Thyroid gland (tissue), 4 donors: ENCODE data around the gene TMEM51. TPM values are rescaled to one million over a fixed set of nuclear protein-coding genes. Genes with fewer than 3 reads are reported as not detected.

Experiments used
- DNase-seq, 2 donors: peaks; one replicate each; pipeline ENCODE4 v3.0.0-alpha.2; 2019
- H3K27ac ChIP-seq, 3 donors: fragments of 200-600 bp; sonication (generic); 1 replicate in 2 of 3; 2 replicates in 1 of 3; pipeline ENCODE4 v1.5.1; 2016 to 2019; ENCODE audit warnings: mild to moderate bottlenecking in 1 of 3, moderate library complexity in 1 of 3
- H3K27me3 ChIP-seq: fragments of 200-600 bp; sonication (generic); one replicate; pipeline ENCODE4 v1.5.1; 2019
- H3K36me3 ChIP-seq, 2 donors: fragments of 200-600 bp; sonication (generic); one replicate each; pipeline ENCODE4 v1.5.1; 2016 to 2019
- H3K4me1 ChIP-seq, 2 donors: fragments of 200-600 bp; sonication (generic); one replicate each; pipeline ENCODE4 v1.5.1; 2017 to 2019
- H3K4me3 ChIP-seq, 3 donors: fragments of 200-600 bp; sonication (generic); replicated peaks in 1 of 3; 1 replicate in 2 of 3; 2 replicates in 1 of 3; pipeline ENCODE4 v1.5.1; 2016; ENCODE audit warnings: mild to moderate bottlenecking in 1 of 3
- H3K9me3 ChIP-seq: fragments of 200-600 bp; sonication (generic); one replicate; pipeline ENCODE4 v1.5.1; 2017
- POLR2A ChIP-seq, 2 donors: fragments of 450-650 bp; IDR thresholded peaks; one replicate each; pipeline ENCODE4 v1.6.1; 2017; ENCODE audit warnings: antibody characterized with exemption in 2 of 2, mild to moderate bottlenecking in 2 of 2, moderate library complexity in 1 of 2
- WGBS, 2 donors: methylation state at CpG; one replicate each; pipeline ENCODE4 v1.1.5; 2017; 5-methylcytosine and 5-hydroxymethylcytosine counted together
- intact Hi-C: fragments of 100-400 bp; cut with DNase I; formaldehyde crosslinking; loops from one replicate; pipeline ENCODE4 v1.15.1; 2023
- total RNA-seq, 4 donors: library from RNA; depleted of rRNA; stranded (reverse); fragments of >200 nt; gene quantifications; one replicate each; pipeline ENCODE4 v1.2.3, GENCODE V29; 2016
- TF ChIP-seq, protein P1 (sequence below), 6 experiments: fragments of 200-600 bp in 3 of 6; fragments of 450-650 bp in 3 of 6; sonication (generic) in 3 of 6; IDR thresholded peaks; one replicate each; pipeline ENCODE4 v1.5.1; 2016 to 2019; ENCODE audit warnings: antibody characterized with exemption in 6 of 6, mild to moderate bottlenecking in 2 of 6, inconsistent platforms in 1 of 6, moderate library complexity in 1 of 6

TMEM51 gene
- total RNA-seq, 4 donors from 2014 or later, result 3.7 to 12.0 (median 6.4) TPM

DNA sequence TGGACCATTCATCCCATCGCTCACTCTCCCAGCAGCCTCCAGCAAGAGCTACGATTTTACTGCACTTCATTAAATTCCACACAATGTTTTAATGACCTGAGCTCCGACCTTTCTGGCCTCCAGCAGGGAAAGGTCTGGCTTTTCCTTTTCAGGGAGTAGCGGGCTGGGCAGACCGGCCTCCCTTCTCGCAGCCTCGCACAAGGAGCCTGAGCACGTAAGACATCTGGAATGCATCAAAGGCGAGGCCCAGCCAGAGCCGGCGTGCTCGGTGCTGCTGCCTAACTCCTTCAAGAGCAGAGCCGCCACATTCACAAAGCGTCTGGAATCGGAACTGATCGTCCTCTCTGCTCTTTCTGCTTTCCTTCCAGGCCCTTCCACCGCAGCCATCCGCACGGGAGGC lies 61.0 kb downstream of the TMEM51 start:
- intact Hi-C loops, result no loop called here
- no peak overlapping the region for H3K27ac ChIP-seq
- TF ChIP-seq POLR2A (IDR thresholded peaks at IDR 0.05), result no peak
- TF ChIP-seq, protein P1, sequence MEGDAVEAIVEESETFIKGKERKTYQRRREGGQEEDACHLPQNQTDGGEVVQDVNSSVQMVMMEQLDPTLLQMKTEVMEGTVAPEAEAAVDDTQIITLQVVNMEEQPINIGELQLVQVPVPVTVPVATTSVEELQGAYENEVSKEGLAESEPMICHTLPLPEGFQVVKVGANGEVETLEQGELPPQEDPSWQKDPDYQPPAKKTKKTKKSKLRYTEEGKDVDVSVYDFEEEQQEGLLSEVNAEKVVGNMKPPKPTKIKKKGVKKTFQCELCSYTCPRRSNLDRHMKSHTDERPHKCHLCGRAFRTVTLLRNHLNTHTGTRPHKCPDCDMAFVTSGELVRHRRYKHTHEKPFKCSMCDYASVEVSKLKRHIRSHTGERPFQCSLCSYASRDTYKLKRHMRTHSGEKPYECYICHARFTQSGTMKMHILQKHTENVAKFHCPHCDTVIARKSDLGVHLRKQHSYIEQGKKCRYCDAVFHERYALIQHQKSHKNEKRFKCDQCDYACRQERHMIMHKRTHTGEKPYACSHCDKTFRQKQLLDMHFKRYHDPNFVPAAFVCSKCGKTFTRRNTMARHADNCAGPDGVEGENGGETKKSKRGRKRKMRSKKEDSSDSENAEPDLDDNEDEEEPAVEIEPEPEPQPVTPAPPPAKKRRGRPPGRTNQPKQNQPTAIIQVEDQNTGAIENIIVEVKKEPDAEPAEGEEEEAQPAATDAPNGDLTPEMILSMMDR (IDR thresholded peaks at IDR 0.05), result no peak
- WGBS, 2 donors, result 83 to 91% methylated on average over 19 of the region's 19 CpGs
- DNase-seq, result no peak
- no peak overlapping the region for H3K4me3 ChIP-seq
- H3K4me1 ChIP-seq, result peaks cover 8% of the 10 kb centered on the region in 2 donors
- H3K9me3 ChIP-seq, result no peaks in the 10 kb centered on the region
- H3K27me3 ChIP-seq, result no peaks in the 10 kb centered on the region
- no peaks in the 10 kb centered on the region for H3K36me3 ChIP-seq

DNA sequence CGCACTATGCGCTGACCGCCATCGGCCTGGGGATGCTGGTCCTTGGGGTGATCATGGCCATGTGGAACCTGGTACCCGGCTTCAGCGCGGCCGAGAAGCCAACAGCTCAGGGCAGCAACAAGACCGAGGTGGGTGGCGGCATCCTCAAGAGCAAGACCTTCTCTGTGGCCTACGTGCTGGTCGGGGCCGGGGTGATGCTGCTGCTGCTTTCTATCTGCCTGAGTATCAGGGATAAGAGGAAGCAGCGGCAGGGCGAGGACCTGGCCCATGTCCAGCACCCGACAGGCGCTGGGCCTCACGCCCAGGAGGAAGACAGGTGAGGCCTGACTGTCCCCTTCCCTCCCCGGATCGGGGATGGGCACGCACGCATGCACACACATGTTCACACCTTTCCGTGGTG lies 61.6 kb downstream of the TMEM51 start:
- no peak for TF ChIP-seq POLR2A (IDR thresholded peaks at IDR 0.05)
- Histone ChIP-seq H3K27ac (no peak overlapping the region), H3K9me3 (no peaks in the 10 kb centered on the region), H3K4me3 (no peak overlapping the region), H3K27me3 (no peaks in the 10 kb centered on the region), H3K36me3 (no peaks in the 10 kb centered on the region), H3K4me1 (peaks cover 8% of the 10 kb centered on the region in 2 donors)
- DNase-seq, result no peak
- intact Hi-C loops, result no loop called here
- 92 to 96% methylated on average over 21 to 23 of the region's 23 CpGs for WGBS, 2 donors

DNA sequence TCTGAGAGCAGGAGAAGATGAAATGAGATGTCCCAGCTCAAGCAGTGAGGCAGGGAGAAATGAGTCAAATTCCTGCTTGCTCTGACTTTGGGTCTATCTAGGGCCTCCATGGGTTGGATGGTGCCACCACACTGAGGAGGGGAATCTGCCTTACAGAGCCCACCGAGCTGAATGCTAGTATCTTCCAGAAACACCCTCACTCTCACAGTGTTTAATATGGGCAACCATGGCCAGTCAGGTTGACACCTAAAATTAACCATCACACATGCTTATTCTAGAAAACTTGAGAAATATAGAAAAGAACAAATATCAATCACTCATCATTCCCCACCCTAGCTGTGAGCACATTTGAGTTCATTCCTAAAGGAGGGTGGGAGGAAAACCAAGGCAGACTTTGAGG lies 64.1 kb downstream of the TMEM51 start:
- H3K9me3 ChIP-seq, result no peaks in the 10 kb centered on the region
- intact Hi-C loops, result no loop called here
- no peaks in the 10 kb centered on the region for H3K27me3 ChIP-seq
- H3K27ac ChIP-seq, result no peak overlapping the region
- peaks cover 8% of the 10 kb centered on the region in 2 donors for H3K4me1 ChIP-seq
- WGBS, 2 donors, result 90 to 100% methylated on average over 1 of the region's 1 CpG
- DNase-seq, result no peak
- TF ChIP-seq POLR2A (IDR thresholded peaks at IDR 0.05), result no peak
- TF ChIP-seq, protein P1 (IDR thresholded peaks at IDR 0.05), result no peak
- no peaks in the 10 kb centered on the region for H3K36me3 ChIP-seq
- H3K4me3 ChIP-seq, result no peak overlapping the region

DNA sequence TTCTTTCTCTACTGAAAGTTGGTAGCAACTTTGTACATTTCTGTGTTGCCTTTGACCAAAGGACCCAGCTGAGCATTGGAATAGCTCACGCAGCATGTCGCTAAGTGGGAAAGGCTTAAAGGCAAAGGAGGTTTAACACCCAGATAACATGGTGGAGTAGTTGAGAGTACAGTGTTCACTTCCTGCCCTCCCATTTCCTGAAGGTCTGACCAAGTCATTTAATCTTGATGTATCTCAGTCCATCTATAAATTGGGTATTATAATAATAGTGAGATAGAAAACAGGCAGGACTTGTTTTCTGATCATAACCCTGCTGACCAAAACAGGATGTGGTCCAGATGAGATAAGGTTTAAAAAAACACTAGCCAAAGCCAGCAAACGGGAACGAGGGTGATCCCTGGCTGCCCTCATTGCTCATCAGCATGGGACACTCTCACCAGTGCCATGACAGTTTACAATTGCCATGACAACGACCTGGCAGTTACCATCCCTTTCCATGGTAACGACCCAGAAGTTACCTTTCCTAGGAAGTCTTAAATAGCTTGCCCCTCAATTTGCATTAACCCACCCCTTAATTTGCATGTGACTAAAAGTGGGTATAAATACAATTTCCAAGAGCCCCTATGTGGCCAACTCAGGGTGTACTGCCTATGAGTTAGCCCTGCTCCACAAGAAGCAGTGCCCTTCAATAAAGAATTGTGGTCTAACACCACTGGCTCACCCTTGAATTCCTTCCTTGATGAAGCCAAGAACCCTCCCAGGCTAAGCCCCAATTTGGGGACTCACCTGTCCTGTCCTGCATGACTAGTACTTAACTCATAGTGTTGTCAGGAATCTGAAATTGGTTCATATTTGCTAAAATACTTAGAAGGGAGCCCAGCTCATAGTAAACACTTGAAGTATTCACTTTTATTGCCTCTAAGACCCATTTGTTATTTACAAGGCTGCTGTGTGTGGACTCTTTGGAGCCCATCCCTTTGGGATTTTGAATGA lies 65.0 kb downstream of the TMEM51 start:
- H3K27me3 ChIP-seq, result no peaks in the 10 kb centered on the region
- H3K4me1 ChIP-seq, result peaks cover 1 to 3% of the 10 kb centered on the region in 2 donors
- H3K36me3 ChIP-seq, result no peaks in the 10 kb centered on the region
- TF ChIP-seq, protein P1 (IDR thresholded peaks at IDR 0.05), result no peak
- no peak for TF ChIP-seq POLR2A (IDR thresholded peaks at IDR 0.05)
- H3K4me3 ChIP-seq, result no peak overlapping the region
- DNase-seq, result peak; percentile 15 to 16
- no peaks in the 10 kb centered on the region for H3K9me3 ChIP-seq
- WGBS, 2 donors, result 82 to 86% methylated on average over 6 of the region's 6 CpGs
- intact Hi-C loops, result no loop called here
- no peak overlapping the region for H3K27ac ChIP-seq

DNA sequence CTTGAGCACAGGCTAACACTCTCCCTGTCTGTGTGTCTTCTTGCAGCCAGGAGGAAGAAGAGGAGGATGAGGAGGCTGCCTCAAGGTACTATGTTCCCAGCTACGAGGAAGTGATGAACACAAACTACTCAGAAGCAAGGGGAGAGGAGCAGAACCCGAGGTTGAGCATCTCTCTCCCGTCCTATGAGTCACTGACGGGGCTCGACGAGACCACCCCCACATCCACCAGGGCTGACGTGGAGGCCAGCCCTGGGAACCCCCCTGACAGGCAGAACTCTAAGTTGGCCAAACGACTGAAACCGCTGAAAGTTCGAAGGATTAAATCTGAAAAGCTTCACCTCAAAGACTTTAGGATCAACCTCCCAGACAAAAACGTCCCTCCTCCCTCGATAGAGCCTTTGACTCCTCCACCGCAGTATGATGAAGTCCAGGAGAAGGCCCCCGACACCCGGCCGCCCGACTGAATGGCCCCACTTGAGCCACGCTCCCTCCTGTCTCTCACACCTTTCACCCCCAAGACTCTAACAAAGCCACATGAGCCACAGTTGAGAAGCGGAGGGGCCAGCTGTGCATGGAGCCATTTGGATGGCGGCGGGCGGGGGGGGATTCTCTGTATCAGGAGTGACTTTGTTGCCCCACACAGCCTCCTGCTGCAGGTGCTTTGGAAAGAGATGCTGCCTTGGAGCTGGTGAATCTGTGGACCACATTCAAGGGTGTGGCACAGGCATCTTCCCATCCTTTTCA lies 65.9 kb downstream of the TMEM51 start:
- TF ChIP-seq, protein P1 (IDR thresholded peaks at IDR 0.05), result no peak
- no peak for TF ChIP-seq POLR2A (IDR thresholded peaks at IDR 0.05)
- 93 to 94% methylated on average over 22 of the region's 22 CpGs for WGBS, 2 donors
- no peaks in the 10 kb centered on the region for H3K9me3 ChIP-seq
- H3K27ac ChIP-seq, result no peak overlapping the region
- intact Hi-C loops, result no loop called here
- H3K36me3 ChIP-seq, result no peaks in the 10 kb centered on the region
- no peaks in the 10 kb centered on the region for H3K27me3 ChIP-seq
- DNase-seq, result no peak
- no peaks in the 10 kb centered on the region for H3K4me1 ChIP-seq
- no peak overlapping the region for H3K4me3 ChIP-seq
